Testis (tissue), 2 donors: ENCODE results near the gene CDK5R2.

Source experiments
- CTCF ChIP-seq, 3 experiments: fragments of 450-650 bp in 2 of 3; fragments of 200-600 bp in 1 of 3; sonication (generic) in 1 of 3; IDR thresholded peaks; one replicate each; pipeline ENCODE4 v1.5.1; 2016 to 2019; ENCODE audit warnings: antibody characterized with exemption in 3 of 3, mild to moderate bottlenecking in 2 of 3, moderate library complexity in 1 of 3
- POLR2A ChIP-seq: fragments of 450-650 bp; IDR thresholded peaks from one replicate; pipeline ENCODE4 v1.6.1; 2017; ENCODE audit warnings: antibody characterized with exemption, mild to moderate bottlenecking, moderate library complexity

GRCh38 chr2:218991674-218992168, 32.3 kb downstream of the CDK5R2 start:
- no peak for TF ChIP-seq CTCF (IDR thresholded peaks at IDR 0.05)
- no peak for TF ChIP-seq POLR2A
